ENCODE results near the gene GSK3A. TPM values are rescaled to one million over a fixed set of nuclear protein-coding genes. Genes with fewer than 3 reads are reported as not detected.

The GSK3A gene
- total RNA-seq, 1 donor from 2014 or later, result 50.3 TPM

GRCh38 chr19:42287017-42287826 is 44.8 kb upstream of the GSK3A start:
- Mint-ChIP-seq H3K27ac (ENCODE audit: unreplicated experiment) (no peak overlapping the region), H3K4me1 (ENCODE audit: low read depth, unreplicated experiment) (peaks cover 15% of the 10 kb centered on the region), H3K9me3 (ENCODE audit: unreplicated experiment) (peaks cover 2% of the 10 kb centered on the region), H3K4me3 (ENCODE audit: unreplicated experiment) (no peak overlapping the region), H3K27me3 (ENCODE audit: low read depth, unreplicated experiment) (no peaks in the 10 kb centered on the region), H3K36me3 (ENCODE audit: low read depth, unreplicated experiment) (peaks cover 4% of the 10 kb centered on the region)
- no peak for FAIRE-seq
- peaks cover 15% of the 10 kb centered on the region for H3K36me3 ChIP-seq (ENCODE audit: insufficient read depth, low read length)
- no peak overlapping the region for H2AFZ ChIP-seq (ENCODE audit: low read depth, low read length)
- peaks cover 33% of the 10 kb centered on the region for H3K4me1 ChIP-seq (ENCODE audit: insufficient read depth, low read length)
- no peak for DNase-seq (ENCODE audit: low read depth)
- no peak overlapping the region for H3K27ac ChIP-seq (ENCODE audit: low read depth, low read length)
- H4K20me1 ChIP-seq (ENCODE audit: insufficient read depth, low read length), result peaks cover 81% of the 10 kb centered on the region
- TF ChIP-seq EZH2 (IDR thresholded peaks at IDR 0.05; ENCODE audit: insufficient read depth, low read length) (no peak), CTCF (IDR thresholded peaks at IDR 0.05; ENCODE audit: insufficient read depth, low read depth, low read length) (no peak)
- H3K79me2 ChIP-seq (ENCODE audit: insufficient read depth, low read length), result peaks cover 44% of the 10 kb centered on the region
- H3K9me3 ChIP-seq (ENCODE audit: insufficient read depth, low read depth, low read length), result no peaks in the 10 kb centered on the region
- no peaks in the 10 kb centered on the region for H3K27me3 ChIP-seq (ENCODE audit: insufficient read depth, low read length)
- no peak overlapping the region for H3K9ac ChIP-seq (ENCODE audit: low read length)
- H3K4me3 ChIP-seq (ENCODE audit: insufficient read depth, low read depth, low read length), result no peak overlapping the region
- no peak overlapping the region for H3K4me2 ChIP-seq (ENCODE audit: low read length)

- Mint-ChIP-seq H3K4me3 (ENCODE audit: unreplicated experiment) (peak overlapping the region; percentile 87), H3K4me1 (ENCODE audit: low read depth, unreplicated experiment) (peaks cover 21% of the 10 kb centered on the region), H3K27me3 (ENCODE audit: low read depth, unreplicated experiment) (no peaks in the 10 kb centered on the region), H3K36me3 (ENCODE audit: low read depth, unreplicated experiment) (peaks cover 4% of the 10 kb centered on the region), H3K27ac (ENCODE audit: unreplicated experiment) (no peak overlapping the region), H3K9me3 (ENCODE audit: unreplicated experiment) (peaks cover 2% of the 10 kb centered on the region)
- no peak overlapping the region for H3K27ac ChIP-seq (ENCODE audit: low read depth, low read length)
- DNase-seq (ENCODE audit: low read depth), result no peak
- H3K79me2 ChIP-seq (ENCODE audit: insufficient read depth, low read length), result peaks cover 47% of the 10 kb centered on the region
- no peak for FAIRE-seq
- H3K4me3 ChIP-seq (ENCODE audit: insufficient read depth, low read depth, low read length), result no peak overlapping the region
- peaks cover 40% of the 10 kb centered on the region for H3K4me1 ChIP-seq (ENCODE audit: insufficient read depth, low read length)
- peak overlapping the region; percentile 87 for H3K9ac ChIP-seq (ENCODE audit: low read length)
- peaks cover 74% of the 10 kb centered on the region for H4K20me1 ChIP-seq (ENCODE audit: insufficient read depth, low read length)
- H3K36me3 ChIP-seq (ENCODE audit: insufficient read depth, low read length), result peaks cover 15% of the 10 kb centered on the region
- no peaks in the 10 kb centered on the region for H3K9me3 ChIP-seq (ENCODE audit: insufficient read depth, low read depth, low read length)
- no peak for TF ChIP-seq EZH2 (IDR thresholded peaks at IDR 0.05; ENCODE audit: insufficient read depth, low read length)
- no peak for TF ChIP-seq CTCF (IDR thresholded peaks at IDR 0.05; ENCODE audit: insufficient read depth, low read depth, low read length)
- no peaks in the 10 kb centered on the region for H3K27me3 ChIP-seq (ENCODE audit: insufficient read depth, low read length)
- no peak overlapping the region for H2AFZ ChIP-seq (ENCODE audit: low read depth, low read length)
- peak overlapping the region; percentile 100 for H3K4me2 ChIP-seq (ENCODE audit: low read length)
Measured at GRCh38 chr19:42286349-42287016, 44.1 kb upstream of the GSK3A start.
